HEK293 (cell line): ENCODE data around the gene FEV.

Source experiments
- CTCF ChIA-PET: fragments of 350-600 bp; formaldehyde crosslinking; extraction: SDS; loops from one replicate; lab custom pipeline; 2021; ENCODE audit warnings: antibody characterized with exemption; lab: Yijun Ruan, JAX
- POLR2A ChIA-PET: fragments of 300-600 bp; formaldehyde crosslinking; extraction: SDS; loops from one replicate; lab custom pipeline; 2020; ENCODE audit warnings: antibody characterized with exemption, inconsistent platforms; lab: Yijun Ruan, JAX
- H3K27ac ChIP-seq: fragments of 200-500 bp; sonication (Bioruptor generic); 2 replicates; pipeline ENCODE4 v1.5.1; 2014; ENCODE audit warnings: low read depth, low read length, control low read depth, inconsistent platforms; ENCODE audit errors: extremely low read depth
- H3K36me3 ChIP-seq, 2 experiments: fragments of 200-500 bp in 1 of 2; sonication (Bioruptor generic) in 1 of 2; 1 replicate in 1 of 2; 2 replicates in 1 of 2; pipeline ENCODE4 v1.5.1; 2014 to 2017; ENCODE audit warnings: inconsistent platforms in 2 of 2, low read length in 2 of 2; ENCODE audit not compliant: control insufficient read depth in 2 of 2, insufficient read depth in 1 of 2
- H3K4me1 ChIP-seq: fragments of 200-500 bp; sonication (Bioruptor generic); 2 replicates; pipeline ENCODE4 v1.5.1; 2014; ENCODE audit warnings: mild to moderate bottlenecking, low read length, inconsistent platforms; ENCODE audit not compliant: control insufficient read depth, insufficient read depth
- H3K4me3 ChIP-seq: 2 replicates; pipeline ENCODE4 v1.5.1; 2011; ENCODE audit warnings: low read depth, mild to moderate bottlenecking, control low read depth, low read length, moderate library complexity
- H3K9me3 ChIP-seq: fragments of 200-500 bp; sonication (Bioruptor generic); 2 replicates; pipeline ENCODE4 v1.5.1; 2014; ENCODE audit warnings: low read depth, low read length, inconsistent platforms; ENCODE audit not compliant: control insufficient read depth, insufficient read depth
- EGR2 ChIP-seq: fragments of 450-650 bp; formaldehyde crosslinking; IDR thresholded peaks from 2 replicates; pipeline ENCODE4 v1.5.1; 2016; ENCODE audit warnings: low read depth, missing biosample characterization, missing genetic modification characterization
- KLF10 ChIP-seq: fragments of 450-650 bp; IDR thresholded peaks from 2 replicates; pipeline ENCODE4 v1.5.1; 2018; ENCODE audit warnings: missing biosample characterization, mild to moderate bottlenecking, missing genetic modification characterization
- KLF16 ChIP-seq: fragments of 450-650 bp; formaldehyde crosslinking; IDR thresholded peaks from 2 replicates; pipeline ENCODE4 v1.5.1; 2017; ENCODE audit warnings: missing biosample characterization, missing genetic modification characterization
- SCRT1 ChIP-seq: fragments of 450-650 bp; formaldehyde crosslinking; IDR thresholded peaks from 2 replicates; pipeline ENCODE4 v1.5.1; 2016; ENCODE audit warnings: missing biosample characterization, missing genetic modification characterization, borderline replicate concordance
- SETDB1 ChIP-seq: IDR thresholded peaks from one replicate; pipeline ENCODE4 v1.6.1; 2017; ENCODE audit warnings: mild to moderate bottlenecking, low read length, moderate library complexity, mixed read lengths; ENCODE audit not compliant: insufficient read length
- SP7 ChIP-seq: fragments of 450-650 bp; formaldehyde crosslinking; IDR thresholded peaks from 2 replicates; pipeline ENCODE4 v1.5.1; 2016; ENCODE audit warnings: missing biosample characterization, missing genetic modification characterization
- ZNF121 ChIP-seq: fragments of 450-650 bp; formaldehyde crosslinking; IDR thresholded peaks from 2 replicates; pipeline ENCODE4 v1.5.1; 2016; ENCODE audit warnings: missing biosample characterization, missing genetic modification characterization
- ZNF184 ChIP-seq: fragments of 450-650 bp; IDR thresholded peaks from 2 replicates; pipeline ENCODE4 v1.5.1; 2018; ENCODE audit warnings: missing biosample characterization, mild to moderate bottlenecking, missing genetic modification characterization
- ZNF211 ChIP-seq: fragments of 450-650 bp; formaldehyde crosslinking; IDR thresholded peaks from 2 replicates; pipeline ENCODE4 v1.5.1; 2016; ENCODE audit warnings: low read depth, missing biosample characterization, missing genetic modification characterization
- ZNF223 ChIP-seq: fragments of 450-650 bp; formaldehyde crosslinking; IDR thresholded peaks from 2 replicates; pipeline ENCODE4 v1.5.1; 2016; ENCODE audit warnings: missing biosample characterization, missing genetic modification characterization
- ZNF26 ChIP-seq: fragments of 450-650 bp; formaldehyde crosslinking; IDR thresholded peaks from 2 replicates; pipeline ENCODE4 v1.5.1; 2016; ENCODE audit warnings: missing biosample characterization, missing genetic modification characterization
- ZNF335 ChIP-seq: fragments of 450-650 bp; formaldehyde crosslinking; conservative IDR thresholded peaks from 2 replicates; pipeline ENCODE4 v1.5.1; 2016; ENCODE audit warnings: missing biosample characterization, missing genetic modification characterization
- ZNF341 ChIP-seq: fragments of 450-650 bp; formaldehyde crosslinking; IDR thresholded peaks from 2 replicates; pipeline ENCODE4; 2016; ENCODE audit warnings: low read depth, missing biosample characterization, missing genetic modification characterization
- ZNF37A ChIP-seq: fragments of 450-650 bp; IDR thresholded peaks from 2 replicates; pipeline ENCODE4 v1.5.1; 2018; ENCODE audit warnings: missing biosample characterization, missing genetic modification characterization
- ZNF48 ChIP-seq: fragments of 450-650 bp; formaldehyde crosslinking; IDR thresholded peaks from 2 replicates; pipeline ENCODE4 v1.5.1; 2016; ENCODE audit warnings: missing biosample characterization, missing genetic modification characterization
- ZNF560 ChIP-seq: fragments of 450-650 bp; formaldehyde crosslinking; IDR thresholded peaks from 2 replicates; pipeline ENCODE4 v1.5.1; 2017; ENCODE audit warnings: missing biosample characterization, missing genetic modification characterization, borderline replicate concordance
- ZNF561 ChIP-seq: fragments of 450-650 bp; IDR thresholded peaks from 2 replicates; pipeline ENCODE4 v1.5.1; 2018; ENCODE audit warnings: missing biosample characterization, missing genetic modification characterization, borderline replicate concordance
- ZNF623 ChIP-seq: fragments of 450-650 bp; formaldehyde crosslinking; IDR thresholded peaks from 2 replicates; pipeline ENCODE4 v1.5.1; 2016; ENCODE audit warnings: missing biosample characterization, missing genetic modification characterization
- ZNF626 ChIP-seq: fragments of 450-650 bp; sonication (Bioruptor Pico); formaldehyde crosslinking; IDR thresholded peaks from 2 replicates; pipeline ENCODE4 v1.5.1; 2018; ENCODE audit warnings: missing biosample characterization, missing genetic modification characterization, inconsistent platforms
- ZNF701 ChIP-seq: fragments of 450-650 bp; formaldehyde crosslinking; IDR thresholded peaks from 2 replicates; pipeline ENCODE4 v1.5.1; 2016; ENCODE audit warnings: missing biosample characterization, missing genetic modification characterization
- ZNF704 ChIP-seq: fragments of 450-650 bp; formaldehyde crosslinking; IDR thresholded peaks from 2 replicates; pipeline ENCODE4 v1.5.1; 2016; ENCODE audit warnings: missing biosample characterization, missing genetic modification characterization
- ZNF76 ChIP-seq: fragments of 450-650 bp; formaldehyde crosslinking; IDR thresholded peaks from 2 replicates; pipeline ENCODE4; 2016; ENCODE audit warnings: low read depth, missing biosample characterization, missing genetic modification characterization, borderline replicate concordance
- ZXDB ChIP-seq: fragments of 450-650 bp; formaldehyde crosslinking; IDR thresholded peaks from 2 replicates; pipeline ENCODE4 v1.5.1; 2016; ENCODE audit warnings: missing biosample characterization, missing genetic modification characterization
- TF ChIP-seq, protein P1 (sequence below): fragments of 450-650 bp; formaldehyde crosslinking; IDR thresholded peaks from 2 replicates; pipeline ENCODE4 v1.5.1; 2016; ENCODE audit warnings: missing biosample characterization, missing genetic modification characterization, low read depth
- TF ChIP-seq, protein P2 (sequence below): fragments of 450-650 bp; formaldehyde crosslinking; IDR thresholded peaks from 2 replicates; pipeline ENCODE4 v1.5.1; 2016; ENCODE audit warnings: missing biosample characterization, missing genetic modification characterization

Gene FEV

GRCh38 chr2:219025637-219026585, 40.9 kb upstream of the FEV start (continued):
- TF ChIP-seq, protein P1, sequence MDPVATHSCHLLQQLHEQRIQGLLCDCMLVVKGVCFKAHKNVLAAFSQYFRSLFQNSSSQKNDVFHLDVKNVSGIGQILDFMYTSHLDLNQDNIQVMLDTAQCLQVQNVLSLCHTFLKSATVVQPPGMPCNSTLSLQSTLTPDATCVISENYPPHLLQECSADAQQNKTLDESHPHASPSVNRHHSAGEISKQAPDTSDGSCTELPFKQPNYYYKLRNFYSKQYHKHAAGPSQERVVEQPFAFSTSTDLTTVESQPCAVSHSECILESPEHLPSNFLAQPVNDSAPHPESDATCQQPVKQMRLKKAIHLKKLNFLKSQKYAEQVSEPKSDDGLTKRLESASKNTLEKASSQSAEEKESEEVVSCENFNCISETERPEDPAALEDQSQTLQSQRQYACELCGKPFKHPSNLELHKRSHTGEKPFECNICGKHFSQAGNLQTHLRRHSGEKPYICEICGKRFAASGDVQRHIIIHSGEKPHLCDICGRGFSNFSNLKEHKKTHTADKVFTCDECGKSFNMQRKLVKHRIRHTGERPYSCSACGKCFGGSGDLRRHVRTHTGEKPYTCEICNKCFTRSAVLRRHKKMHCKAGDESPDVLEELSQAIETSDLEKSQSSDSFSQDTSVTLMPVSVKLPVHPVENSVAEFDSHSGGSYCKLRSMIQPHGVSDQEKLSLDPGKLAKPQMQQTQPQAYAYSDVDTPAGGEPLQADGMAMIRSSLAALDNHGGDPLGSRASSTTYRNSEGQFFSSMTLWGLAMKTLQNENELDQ (tag by site-specific recombination), result no peak
- no peak for TF ChIP-seq KLF10 (tag by site-specific recombination)
- no peak for TF ChIP-seq SETDB1
- TF ChIP-seq SCRT1, result no peak

DNA sequence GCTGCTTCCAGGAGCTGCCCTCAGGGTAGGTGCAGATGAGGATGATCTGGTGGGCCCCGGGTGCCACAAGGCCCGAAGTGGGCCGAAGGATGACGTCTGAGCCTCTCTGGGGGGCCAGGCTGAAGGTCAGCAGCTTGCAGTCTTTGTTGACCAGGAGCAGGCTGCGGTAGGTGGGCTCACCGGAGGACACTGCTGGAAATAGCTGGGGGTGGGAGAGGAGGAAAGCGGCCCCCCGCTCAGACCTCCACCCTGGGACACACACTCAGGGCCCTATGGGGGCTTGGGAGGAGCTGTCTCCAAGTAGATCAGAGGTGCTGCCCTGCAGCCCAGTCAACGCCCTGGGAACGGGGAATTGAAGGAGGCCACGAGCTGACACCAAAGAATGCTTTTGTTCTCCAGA, 39.1 kb upstream of the FEV start:
- Histone ChIP-seq H3K36me3 (no peaks in the 10 kb centered on the region), H3K4me3 (no peak overlapping the region), H3K27ac (no peak overlapping the region), H3K9me3 (no peaks in the 10 kb centered on the region), H3K4me1 (no peaks in the 10 kb centered on the region)
- no peak for TF ChIP-seq ZNF561 (tag by site-specific recombination)
- no peak for TF ChIP-seq ZNF211 (tag by site-specific recombination)
- TF ChIP-seq, protein P2, sequence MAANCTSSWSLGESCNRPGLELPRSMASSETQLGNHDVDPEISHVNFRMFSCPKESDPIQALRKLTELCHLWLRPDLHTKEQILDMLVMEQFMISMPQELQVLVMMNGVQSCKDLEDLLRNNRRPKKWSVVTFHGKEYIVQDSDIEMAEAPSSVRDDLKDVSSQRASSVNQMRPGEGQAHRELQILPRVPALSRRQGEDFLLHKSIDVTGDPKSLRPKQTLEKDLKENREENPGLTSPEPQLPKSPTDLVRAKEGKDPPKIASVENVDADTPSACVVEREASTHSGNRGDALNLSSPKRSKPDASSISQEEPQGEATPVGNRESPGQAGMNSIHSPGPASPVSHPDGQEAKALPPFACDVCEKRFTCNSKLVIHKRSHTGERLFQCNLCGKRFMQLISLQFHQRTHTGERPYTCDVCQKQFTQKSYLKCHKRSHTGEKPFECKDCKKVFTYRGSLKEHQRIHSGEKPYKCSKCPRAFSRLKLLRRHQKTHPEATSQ (tag by site-specific recombination), result no peak
- TF ChIP-seq ZNF121 (tag by site-specific recombination), result no peak
- no peak for TF ChIP-seq ZNF223 (tag by site-specific recombination)
- no peak for TF ChIP-seq ZNF704 (tag by site-specific recombination)
- CTCF ChIA-PET, result interaction anchor here (1.0 to 1.8 kb wide), 2 partner anchors 44 to 94 kb away, joined by 3 to 4 read pairs; no protein-coding TSS in a partner anchor
- POLR2A ChIA-PET, result no interaction called here

DNA sequence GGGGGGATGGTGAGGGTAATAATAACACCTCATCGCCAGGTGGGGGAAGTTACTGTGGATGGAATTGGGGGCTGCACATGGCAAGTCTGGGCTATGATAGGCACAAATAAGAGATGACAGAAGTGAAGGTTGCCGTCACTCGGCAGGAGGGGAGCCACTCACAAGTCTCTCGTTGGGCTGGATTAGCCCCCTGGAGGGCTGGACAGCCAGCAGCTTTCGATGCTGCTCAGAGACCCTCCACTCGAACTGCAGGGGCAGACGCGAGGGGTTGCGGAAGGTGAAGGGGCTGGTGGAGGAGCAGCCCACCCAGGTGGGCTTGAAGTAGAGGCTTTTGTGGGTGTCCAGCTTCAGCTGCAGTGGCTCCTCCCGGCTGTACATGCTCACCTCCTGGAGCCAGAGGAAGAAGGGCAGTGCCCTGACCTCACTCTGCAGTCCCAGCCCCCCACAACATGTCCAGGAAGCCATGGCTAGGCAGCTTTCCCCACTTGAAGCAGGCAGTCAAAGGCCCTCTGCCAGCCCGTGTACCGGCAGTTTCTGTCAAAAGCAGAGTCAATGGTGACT, 38.1 kb upstream of the FEV start:
- H3K36me3 ChIP-seq, result no peaks in the 10 kb centered on the region
- ChIA-PET CTCF (no interaction called here), POLR2A (no interaction called here)
- H3K4me1 ChIP-seq, result no peaks in the 10 kb centered on the region
- H3K9me3 ChIP-seq, result no peaks in the 10 kb centered on the region
- H3K27ac ChIP-seq, result no peak overlapping the region
- H3K4me3 ChIP-seq, result no peak overlapping the region
- TF ChIP-seq KLF16 (tag by site-specific recombination), result no peak
- TF ChIP-seq ZNF26, result no peak
- no peak for TF ChIP-seq SP7
- no peak for TF ChIP-seq ZNF76 (tag by site-specific recombination)
- no peak for TF ChIP-seq ZNF335 (tag by site-specific recombination)
- TF ChIP-seq ZNF48 (tag by site-specific recombination), result no peak
- no peak for TF ChIP-seq ZNF626 (tag by site-specific recombination)
- no peak for TF ChIP-seq ZNF37A (tag by site-specific recombination)
- no peak for TF ChIP-seq ZNF623 (tag by site-specific recombination)
- TF ChIP-seq ZNF704 (tag by site-specific recombination), result no peak
- no peak for TF ChIP-seq ZNF341 (tag by site-specific recombination)
- no peak for TF ChIP-seq EGR2 (tag by site-specific recombination)
- TF ChIP-seq ZNF701 (tag by site-specific recombination), result no peak
- no peak for TF ChIP-seq ZNF560 (tag by site-specific recombination)
- no peak for TF ChIP-seq ZXDB (tag by site-specific recombination)
- TF ChIP-seq ZNF184 (tag by site-specific recombination), result no peak
